SK-N-DZ (cell line): ENCODE data around the gene FHOD3.

Source experiments
- DNase-seq: peaks from one replicate; pipeline ENCODE4 v3.0.0-alpha.2; 2015; ENCODE audit warnings: low spot score

Gene FHOD3

DNA sequence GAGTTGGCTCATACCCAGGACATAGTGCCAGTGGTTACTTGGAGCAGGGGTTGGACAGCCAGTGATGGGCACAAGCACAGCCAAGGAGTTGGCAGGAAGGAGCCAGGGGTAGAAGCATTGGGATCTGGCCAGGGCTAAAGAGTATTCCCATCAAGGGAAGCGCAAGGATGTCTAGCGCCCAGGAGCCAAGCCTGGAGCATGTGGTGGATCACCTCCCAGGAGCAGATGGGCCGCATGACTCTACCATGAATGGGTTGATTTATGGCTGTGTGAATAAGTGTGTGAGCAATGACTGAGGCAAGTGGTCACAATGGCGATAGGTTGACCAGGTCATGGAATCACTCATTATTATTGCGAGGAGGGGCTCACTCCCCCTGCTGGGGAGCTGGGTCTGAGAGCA lies 111.1 kb downstream of the FHOD3 start:
- DNase-seq = no peak

DNA sequence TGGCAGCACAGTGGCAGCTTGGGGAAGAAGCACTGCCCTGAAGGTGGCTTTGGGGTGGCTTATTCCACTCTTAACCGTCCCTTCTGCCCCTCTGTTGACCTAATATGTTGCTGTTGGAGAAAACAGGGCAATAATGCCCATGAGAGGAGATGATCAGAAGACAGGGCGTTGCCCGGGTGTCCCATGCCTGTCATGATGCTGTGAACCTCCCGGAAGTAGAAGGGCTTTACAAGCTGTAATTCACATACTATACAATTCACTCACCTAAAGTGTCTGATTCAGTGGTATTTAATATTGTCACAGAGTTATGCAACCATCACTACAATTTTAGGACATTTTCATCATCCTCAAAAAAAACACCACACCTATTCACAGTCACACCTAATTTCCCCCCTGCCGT lies 112.3 kb downstream of the FHOD3 start:
- DNase-seq = no peak

DNA sequence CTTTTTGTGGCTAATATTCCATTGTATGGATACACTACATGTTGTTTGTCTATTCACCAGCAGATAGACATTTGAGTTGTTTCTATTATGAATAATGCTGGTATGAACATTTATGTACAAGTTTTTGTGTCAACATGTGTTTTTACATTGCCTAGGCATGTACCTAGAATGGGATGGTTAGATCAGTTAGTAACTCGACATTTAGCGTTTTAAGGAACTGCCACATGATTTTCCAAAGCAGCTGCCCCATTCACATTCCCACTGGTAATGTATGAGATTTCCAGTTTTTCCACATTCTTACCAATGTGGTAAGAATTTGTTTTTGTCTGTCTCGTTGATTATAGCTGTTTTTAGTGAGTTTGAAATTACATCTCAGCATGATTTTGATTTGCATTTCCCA lies 112.8 kb downstream of the FHOD3 start:
- DNase-seq = no peak

DNA sequence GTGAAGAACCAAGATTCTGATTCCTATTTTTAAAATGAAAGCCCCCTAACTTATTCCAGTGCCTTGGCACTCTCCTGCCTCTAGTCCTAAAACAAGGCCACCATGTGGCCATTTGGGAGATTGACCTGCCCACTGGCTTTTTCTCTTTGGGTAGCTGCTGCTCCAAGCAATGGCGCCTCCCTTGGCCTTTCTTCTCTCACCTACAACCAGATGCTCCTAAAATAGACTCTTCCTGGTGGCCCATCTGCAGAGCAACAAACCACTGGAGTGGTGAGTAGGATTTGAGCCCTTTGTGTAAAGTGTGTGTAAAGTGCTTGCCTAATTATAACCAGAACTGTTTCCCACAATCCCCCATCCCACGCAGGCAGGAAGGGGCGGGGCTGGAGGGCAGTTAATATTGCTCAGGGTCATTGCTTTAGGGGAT lies 114.2 kb downstream of the FHOD3 start:
- DNase-seq = peak; percentile 65

DNA sequence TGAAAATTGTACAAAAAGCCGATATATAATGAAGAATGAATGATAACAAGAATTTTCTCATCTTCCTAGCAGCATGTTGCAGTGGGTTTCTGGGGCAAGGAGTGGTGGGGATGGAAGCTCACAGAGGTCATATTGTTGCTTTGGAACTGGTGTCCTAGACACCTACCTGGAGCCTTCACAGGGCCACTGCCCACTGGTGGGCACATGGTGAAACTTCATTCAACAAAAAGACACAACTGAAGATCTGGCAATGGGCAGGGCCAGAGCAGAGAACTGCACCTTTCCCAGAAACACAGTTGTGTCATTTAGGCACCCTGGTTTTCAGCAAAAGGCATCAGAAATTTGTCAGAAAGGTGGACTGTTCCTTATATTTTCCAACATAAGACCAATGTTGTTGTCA lies 115.3 kb downstream of the FHOD3 start:
- peak; percentile 57 for DNase-seq

DNA sequence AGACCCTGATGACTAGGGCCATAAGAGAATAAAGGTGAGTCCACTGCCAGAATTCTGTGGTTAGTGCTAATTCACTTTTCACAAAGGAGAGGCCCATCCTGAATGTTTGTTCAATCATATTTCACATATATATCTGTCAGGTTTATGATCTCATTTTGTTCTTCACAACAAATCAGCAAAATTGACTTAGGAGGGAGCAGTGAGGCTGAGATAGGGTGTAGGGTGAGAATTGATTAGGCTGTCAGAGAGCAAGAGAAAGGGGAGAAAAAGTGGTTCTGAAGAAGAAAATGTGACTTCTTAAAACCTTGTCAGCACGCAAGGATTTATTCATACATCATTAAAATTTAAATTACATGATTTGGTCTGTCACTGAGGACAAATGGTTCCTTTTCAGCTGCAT lies 117.7 kb downstream of the FHOD3 start:
- no peak for DNase-seq

DNA sequence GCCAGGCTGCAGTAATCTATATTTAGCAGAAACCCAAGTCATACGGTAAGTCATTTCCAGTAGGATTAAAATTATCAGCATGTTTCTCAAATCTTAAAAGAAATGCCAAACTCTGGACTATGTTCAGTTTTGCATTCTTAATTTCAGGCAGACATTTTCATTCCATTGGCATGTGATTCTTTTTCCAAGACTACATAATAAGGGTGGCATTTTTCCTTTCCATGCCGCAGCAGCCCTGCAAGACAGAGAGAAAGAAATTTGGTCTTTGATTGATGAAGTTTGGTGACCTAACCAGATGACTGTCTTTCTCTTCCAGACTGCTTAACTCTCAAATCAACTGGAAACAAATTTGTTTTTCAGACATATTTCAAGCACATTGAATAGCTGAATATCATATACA lies 118.1 kb downstream of the FHOD3 start:
- DNase-seq = no peak

DNA sequence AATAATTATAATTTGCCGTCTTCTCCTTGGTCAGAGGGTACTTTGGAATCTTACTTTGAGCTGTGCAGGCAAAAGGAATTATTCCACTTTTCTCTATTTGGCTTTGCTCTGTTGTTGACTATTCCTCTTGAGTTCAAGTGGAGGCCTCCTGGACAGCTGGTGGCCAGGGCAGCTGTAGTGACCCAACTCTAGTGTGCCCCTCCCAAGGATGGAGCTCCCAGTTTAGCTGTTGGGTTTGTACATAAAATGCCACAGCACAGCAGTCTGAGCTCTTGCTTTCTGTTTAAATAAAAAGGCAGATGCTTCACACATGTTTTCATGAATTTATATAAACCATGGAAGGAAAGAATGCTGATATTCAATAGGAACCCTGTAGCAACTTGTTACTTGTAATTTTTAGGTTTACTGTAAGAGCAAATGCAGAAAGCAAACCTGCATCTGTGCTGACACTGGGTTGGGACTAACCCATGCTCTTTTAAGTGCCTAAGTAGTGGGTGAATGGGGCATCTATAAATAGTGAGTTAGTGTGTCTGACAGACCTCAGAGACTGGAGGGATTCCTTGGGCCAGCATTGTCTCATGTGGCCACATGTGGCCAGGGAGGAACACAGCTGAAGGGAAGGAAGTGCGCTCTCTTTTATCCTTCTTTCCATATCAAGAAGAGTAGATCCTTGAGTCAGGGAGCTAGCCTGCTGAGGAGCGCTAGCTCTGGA lies 121.8 kb downstream of the FHOD3 start:
- DNase-seq = no peak

DNA sequence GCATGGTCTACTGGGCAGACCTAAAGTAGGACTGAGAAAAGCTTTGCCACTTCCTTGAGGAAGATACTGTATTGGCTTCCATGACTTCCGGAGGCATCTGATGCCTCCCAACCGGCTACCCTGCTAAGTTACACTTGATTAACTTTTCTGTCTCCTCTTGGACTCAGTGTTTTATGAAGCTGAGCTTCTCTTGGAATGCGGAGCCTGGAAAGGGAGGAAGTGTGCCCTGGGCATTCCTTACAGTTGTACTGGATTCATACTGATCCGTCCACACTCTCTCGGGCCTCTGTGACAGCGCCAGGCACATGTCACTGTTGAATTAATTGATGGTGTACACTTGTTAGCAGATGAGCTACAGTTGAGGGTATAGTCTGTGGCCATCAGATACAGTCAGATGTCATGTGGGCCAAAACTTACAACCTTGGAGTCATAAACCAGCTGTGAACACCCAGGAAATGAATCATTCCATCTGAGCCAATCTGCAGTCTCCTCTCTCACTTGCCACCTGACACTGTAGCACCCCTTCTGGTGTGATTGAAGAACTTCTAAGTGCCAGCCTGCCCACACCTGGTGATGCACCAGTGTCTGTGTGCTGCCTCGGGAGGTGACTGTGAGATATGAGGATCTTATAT lies 122.5 kb downstream of the FHOD3 start:
- DNase-seq = no peak

DNA sequence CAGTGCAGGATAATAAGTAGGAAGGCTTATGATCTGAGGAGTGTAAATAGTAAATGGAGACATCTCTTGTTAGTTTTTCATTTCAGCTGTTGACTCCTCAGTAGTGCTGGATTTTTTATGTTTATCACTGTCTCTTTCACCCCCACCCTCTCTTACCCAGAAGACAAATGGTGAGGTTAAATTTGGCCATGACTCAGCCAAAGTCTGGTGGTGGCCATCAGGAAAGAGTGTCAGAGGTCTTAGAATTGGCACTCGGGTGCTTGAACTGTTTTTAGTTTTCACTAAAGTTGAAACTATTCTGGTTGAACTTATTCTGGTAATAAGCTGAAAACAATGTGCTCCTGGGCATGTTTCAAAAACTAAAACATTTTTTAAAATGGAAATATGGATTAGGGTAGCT lies 123.3 kb downstream of the FHOD3 start:
- DNase-seq = no peak

DNA sequence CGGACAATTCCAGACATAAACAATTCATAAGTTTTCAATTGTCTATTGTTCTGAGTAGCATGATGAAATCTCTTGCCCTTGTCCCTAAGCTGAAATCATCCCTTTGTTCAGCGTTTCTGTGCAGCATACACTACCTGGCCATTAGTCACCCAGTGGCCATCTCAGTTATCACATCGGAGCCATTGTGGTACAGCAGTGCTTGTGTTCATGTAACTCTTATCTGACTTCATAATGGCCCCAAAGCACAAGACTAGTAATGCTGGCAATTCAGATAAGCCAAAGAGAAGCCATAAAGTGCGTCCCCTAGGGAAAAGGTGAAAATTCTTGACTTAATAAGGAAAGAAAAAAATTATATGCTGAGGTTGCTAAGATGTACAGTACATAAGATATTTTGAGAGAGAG lies 127.2 kb downstream of the FHOD3 start:
- peak; percentile 31 for DNase-seq

DNA sequence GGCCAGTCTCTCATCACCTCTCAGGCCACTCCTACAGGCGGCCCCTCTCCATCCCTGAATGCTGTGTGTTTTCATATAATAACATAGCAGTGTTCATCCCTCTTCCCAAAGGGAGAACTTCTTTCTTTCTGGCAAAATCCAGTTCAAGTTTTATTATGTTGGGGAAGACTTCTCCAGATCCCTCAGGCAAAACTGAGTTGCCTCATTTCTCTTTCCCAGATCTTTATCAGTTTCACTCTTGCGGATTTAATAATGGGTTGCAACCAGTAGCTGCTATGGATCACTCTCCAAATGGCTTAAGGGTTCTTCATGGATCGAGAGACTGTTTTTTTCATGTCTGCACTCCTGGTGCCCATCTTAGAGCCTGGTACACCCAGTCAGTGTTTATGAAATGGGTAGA lies 129.9 kb downstream of the FHOD3 start:
- no peak for DNase-seq

DNA sequence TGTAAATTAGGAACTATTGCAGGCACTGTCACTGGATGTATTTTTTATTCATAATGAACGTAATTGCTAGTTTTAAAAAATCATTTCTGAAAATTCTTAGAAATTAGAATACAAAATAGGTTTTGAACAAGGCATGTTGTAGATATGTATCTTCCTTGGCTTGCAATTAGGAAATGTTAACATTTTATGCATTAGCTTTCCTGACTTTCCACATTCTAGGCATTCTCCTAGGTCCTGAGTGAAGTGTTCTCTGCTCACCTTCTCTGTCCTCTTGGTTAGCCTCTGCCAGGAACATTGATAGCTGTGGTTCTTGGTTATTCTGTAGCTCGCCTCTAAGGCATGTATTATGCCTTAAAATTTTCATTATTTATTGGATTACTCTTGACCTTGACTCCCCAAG lies 130.3 kb downstream of the FHOD3 start:
- no peak for DNase-seq

DNA sequence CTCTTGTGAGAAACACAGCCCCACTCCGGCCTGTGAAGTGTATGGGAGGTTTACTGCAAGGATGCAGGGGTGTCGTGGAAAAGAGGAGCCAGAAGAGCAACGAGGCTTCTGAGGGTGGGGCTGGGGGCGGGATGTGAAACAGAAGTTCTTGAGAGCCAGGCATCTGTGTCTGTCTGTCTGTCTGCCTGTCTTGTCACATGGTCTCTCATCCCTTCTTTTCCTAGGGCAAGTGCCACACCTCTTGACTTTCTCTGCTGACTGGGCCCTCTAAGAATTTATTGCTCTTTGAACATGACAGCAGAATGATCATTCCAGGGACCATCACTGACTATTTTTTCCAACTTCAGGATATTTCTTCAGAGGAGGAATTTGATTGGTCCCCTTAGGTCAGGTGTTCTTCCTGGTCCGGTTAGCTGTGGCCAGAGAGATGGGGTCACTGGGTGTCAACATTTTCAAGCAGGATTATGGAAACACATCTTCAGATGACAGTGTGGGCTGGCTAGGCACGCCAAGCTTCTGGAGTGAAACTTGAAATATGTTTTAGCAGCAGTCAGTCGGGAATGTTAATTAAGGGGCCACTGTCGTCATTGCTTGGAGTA lies 131.0 kb downstream of the FHOD3 start:
- DNase-seq = no peak

DNA sequence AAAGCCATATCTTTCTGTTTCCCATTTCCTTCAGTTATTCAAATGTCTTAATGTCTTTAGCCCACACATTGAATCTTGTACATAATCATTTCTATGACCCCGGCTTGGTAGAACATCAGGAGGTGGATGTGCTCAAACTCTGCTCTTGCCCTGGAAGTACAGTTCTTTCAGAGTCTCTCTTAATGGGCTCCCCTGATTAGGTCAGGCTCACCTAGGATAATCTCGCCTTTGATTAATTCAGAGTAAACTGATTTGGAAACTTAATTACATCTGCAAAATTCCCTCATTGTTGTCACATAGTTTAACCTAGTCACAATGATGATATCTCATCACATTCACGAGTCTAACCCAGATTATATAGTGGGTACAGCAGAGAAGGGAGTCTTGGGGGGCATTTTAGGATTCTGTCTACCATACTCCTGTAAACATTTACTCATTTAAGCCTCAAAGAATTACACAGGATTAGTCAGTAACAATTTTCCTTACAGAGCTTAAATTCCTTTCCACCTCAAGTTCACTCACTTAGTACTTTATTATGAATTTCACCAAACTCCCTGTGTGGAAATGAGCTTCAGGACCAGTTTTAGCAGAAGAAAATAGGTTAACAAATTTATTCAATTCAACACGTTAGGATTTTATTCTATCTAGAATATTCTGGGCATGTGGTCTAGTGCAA lies 135.5 kb downstream of the FHOD3 start:
- DNase-seq = no peak

DNA sequence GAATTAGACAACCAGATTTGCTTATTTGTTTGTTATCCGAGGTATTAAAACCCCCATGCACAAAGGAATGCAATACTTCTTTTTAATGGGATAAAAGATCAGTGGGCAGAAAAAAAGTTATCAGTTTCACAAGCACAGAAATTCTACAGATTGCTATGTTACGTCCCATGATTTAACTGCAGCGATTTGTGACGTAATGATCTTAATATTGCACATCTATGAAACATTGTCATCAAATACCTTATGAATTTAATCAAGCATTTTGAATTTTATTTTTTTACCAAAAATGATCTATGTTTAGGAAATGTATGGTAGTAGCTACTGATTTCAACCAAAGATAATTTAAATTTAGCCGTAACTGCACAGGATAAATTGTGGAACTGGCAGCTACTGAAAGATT lies 138.9 kb downstream of the FHOD3 start:
- DNase-seq = no peak

DNA sequence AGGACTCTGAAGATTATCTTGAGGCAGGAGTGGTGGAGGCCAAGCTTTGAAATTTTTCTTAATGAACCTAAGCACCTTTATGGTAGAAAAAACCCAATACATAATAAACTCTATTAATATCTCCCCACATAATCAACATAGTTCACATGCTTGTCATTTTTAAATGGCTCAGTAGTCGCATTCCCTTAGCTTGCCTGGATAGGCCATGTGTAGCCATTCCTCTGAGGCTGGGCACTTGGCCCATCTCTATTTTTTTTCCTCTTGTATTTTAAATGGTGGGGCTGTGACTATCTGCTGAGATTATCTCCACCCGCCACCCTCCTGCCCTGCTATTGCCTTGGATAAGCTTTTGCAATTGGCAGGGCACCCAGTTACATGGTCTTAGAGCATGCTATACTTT lies 143.1 kb downstream of the FHOD3 start:
- DNase-seq = no peak

DNA sequence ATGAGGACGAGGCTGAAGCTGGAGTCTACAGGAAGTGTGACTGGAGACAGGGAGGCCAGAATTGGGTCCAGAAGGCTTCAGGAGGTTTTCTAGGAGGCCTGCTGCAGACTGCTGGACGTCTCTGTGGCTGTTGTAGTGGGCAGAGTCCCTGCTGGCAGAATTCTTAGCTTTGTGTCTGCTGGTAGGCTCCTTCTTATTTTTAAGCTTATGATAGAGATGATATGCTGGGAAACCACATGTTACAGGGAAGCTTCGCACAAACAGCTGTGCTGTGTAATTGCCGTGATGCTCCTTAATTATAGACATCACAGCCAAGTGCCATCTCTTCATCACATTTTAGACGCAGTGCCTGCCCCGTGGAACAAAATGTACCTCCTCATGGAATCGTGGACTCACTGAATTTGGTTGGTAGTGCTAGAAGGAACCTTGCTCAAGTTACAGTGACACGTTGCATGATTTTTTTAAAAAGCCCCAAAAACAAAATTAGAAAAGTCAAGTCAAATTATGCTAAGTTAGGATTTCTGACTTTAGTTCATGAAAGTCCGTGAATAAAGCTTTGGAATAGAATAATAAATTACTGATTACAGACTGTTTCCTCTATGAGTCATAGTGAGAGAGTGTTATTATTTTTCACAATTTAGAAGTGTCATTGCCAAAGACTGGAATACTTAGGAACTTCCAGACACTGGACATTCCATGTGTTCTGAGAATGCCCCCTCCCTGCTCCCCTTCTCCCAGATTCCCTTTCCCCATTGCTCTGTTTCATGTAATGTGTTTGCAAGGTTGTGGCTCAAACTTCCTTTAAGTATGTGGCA lies 144.1 kb downstream of the FHOD3 start:
- no peak for DNase-seq

DNA sequence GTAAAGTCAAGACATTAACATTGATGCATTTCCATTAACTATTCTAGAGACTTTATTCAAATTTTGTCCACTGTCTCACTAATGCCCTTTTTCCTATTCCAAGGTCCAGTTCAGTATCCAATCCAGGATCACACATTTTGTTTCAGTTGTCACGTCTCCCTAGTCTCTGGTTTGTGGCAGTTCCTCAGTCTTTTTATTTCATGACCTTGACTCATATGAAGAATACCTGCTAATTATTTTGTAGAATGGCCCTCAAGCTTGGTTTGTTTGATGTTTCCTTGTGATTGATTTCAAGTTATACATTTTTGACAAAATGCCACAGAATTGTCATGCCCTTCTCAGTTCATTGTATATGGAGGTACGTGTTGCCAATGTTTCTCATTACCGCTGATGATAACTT lies 145.2 kb downstream of the FHOD3 start:
- no peak for DNase-seq

DNA sequence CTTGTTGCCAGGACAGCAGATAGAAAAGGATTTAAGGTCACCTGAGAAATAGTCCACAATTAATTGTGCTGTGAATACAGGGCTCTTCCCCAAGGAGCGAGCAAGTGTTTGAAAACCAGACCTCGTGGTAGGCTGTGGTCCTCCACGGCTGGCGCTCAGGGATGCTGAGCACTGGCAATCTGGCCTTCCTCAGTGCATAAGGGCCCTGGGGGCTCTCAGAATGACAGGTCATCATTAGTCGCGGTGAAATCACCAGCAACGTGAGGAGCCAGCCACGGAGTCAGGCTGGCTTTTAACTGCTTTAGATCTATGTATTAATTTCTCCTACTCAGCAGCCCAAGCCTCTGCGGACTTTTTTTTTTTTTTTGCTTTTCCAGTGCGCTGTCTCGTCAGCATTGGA lies 148.5 kb downstream of the FHOD3 start:
- DNase-seq = peak; percentile 95

DNA sequence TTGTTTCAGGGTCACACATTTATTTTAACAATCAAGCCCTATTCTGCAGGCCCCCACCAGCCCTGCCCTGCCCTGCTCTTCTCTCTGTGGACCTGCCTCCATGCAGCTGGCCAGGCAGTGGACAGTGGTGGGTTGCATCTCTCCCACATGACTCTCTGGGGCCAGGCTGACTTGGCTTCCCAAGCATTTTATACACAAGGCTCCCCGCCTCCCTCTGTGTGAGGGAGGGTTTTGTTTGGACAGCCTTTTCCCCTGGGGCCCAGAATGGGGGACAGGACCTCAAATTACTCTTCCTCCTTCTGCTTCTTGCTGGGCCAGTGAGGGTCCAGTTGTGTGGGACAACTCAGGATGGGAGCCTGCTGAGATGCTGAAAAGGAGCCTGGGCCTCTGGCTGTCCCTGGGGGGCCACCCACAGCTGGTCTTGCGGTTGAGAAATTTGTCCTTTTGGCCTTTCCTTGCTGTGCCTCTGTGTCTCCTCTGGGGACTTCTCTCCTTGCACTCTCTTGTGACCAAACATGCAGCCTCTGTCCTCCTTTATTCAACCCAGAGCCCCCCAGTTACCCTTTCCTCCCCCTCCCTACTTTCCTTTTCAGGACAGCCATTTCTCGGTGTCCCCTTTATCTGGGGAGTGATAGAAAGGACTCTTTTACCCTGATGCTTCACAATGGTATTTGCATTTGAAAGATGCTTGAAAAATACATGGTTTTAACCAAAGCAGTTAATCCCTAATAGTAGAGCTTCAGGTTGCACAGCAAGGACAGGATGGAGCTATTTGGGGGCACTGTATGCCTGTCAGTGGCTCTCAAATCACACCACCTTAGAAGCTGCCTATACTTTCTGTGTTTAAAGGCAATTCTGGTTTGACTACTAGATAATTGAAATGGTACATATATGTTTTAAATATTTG lies 151.1 kb downstream of the FHOD3 start:
- DNase-seq = no peak
